ENCODE measurements around the gene SIRPD. TPM values are rescaled to one million over a fixed set of nuclear protein-coding genes. Genes with fewer than 3 reads are reported as not detected.

SIRPD gene
- total RNA-seq, 1 experiment from 2014 or later = 0.18 TPM

DNA sequence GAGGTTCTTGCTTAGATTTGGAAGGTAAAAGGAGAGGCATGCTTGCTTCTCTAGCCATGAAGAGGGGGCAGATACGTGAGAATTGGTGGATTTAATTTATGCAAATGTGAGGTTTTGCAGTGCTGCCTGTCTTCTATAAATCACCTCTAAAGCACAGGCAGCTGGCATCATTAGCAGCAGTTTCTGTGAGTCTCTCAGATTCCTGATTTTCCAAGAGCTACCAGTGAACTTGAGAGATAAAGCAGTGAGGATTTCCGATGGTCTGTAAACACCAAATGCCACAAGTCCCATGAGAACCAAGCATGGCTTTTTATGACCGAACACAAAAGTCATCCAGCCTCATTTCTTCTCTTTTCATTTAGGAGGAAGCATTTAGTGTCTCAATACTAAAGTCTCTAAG is 63.1 kb downstream of the SIRPD start:
- POLR2A ChIA-PET (ENCODE audit: unreplicated experiment) = no interaction called here
- no peak for ATAC-seq
- BruUV-seq (replicated peaks) = no TSS peak
- Histone ChIP-seq H3K27me3 (ENCODE audit: low read length) (no peaks in the 10 kb centered on the region), H3K9ac (ENCODE audit: low read length) (no peak overlapping the region), H3K79me2 (ENCODE audit: low read length) (no peaks in the 10 kb centered on the region), H2AFZ (ENCODE audit: low read length) (no peak overlapping the region), H3K9me2 (replicated peaks; ENCODE audit: low read length) (no peaks in the 10 kb centered on the region), H3K9me3 (ENCODE audit: low read length) (no peaks in the 10 kb centered on the region), H3K4me2 (ENCODE audit: low read length) (no peak overlapping the region), H3K4me1 (ENCODE audit: insufficient read depth, low read length) (peaks cover 26% of the 10 kb centered on the region), H4K20me1 (ENCODE audit: low read length) (no peaks in the 10 kb centered on the region), H3F3A (ENCODE audit: low read length, unreplicated experiment) (no peaks in the 10 kb centered on the region), H3K27ac (ENCODE audit: low read length) (no peak overlapping the region), H3K4me3 (ENCODE audit: low read length) (no peak overlapping the region), H3K36me3 (ENCODE audit: low read depth, low read length) (no peaks in the 10 kb centered on the region)
- DNase-seq = no peak
- intact Hi-C loops (cut with micrococcal nuclease) = no loop called here
- TF ChIP-seq EZH2 (IDR thresholded peaks at IDR 0.05; ENCODE audit: low read length, unreplicated experiment) = no peak
- no peak for TF ChIP-seq EZH2phosphoT487 (IDR thresholded peaks at IDR 0.05; ENCODE audit: borderline replicate concordance, low read length)
- TF ChIP-seq, protein P1, sequence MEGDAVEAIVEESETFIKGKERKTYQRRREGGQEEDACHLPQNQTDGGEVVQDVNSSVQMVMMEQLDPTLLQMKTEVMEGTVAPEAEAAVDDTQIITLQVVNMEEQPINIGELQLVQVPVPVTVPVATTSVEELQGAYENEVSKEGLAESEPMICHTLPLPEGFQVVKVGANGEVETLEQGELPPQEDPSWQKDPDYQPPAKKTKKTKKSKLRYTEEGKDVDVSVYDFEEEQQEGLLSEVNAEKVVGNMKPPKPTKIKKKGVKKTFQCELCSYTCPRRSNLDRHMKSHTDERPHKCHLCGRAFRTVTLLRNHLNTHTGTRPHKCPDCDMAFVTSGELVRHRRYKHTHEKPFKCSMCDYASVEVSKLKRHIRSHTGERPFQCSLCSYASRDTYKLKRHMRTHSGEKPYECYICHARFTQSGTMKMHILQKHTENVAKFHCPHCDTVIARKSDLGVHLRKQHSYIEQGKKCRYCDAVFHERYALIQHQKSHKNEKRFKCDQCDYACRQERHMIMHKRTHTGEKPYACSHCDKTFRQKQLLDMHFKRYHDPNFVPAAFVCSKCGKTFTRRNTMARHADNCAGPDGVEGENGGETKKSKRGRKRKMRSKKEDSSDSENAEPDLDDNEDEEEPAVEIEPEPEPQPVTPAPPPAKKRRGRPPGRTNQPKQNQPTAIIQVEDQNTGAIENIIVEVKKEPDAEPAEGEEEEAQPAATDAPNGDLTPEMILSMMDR (conservative IDR thresholded peaks at IDR 0.05; ENCODE audit: low read depth, low read length) = no peak
- CTCF ChIA-PET = no interaction called here

DNA sequence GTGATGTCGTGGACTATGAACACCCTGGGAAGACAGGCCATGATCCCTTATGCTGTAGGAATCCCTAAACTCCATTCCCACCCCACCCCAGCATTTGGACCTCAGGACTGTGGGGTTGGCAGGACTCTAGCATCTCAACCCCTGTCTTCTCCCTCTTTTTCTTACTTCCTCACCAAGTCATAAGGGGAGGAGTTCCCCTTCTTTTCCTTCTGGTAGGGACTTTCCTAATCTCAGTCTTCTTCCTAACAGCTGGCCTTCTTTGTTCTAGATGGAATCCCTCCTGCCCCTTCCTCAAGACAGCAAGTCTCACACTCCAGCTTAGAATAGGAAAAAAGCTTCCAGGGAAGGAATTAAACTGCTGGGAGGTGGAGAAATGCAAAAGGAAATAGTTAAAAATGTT is 64.0 kb downstream of the SIRPD start:
- no peaks in the 10 kb centered on the region for H4K20me1 ChIP-seq (ENCODE audit: low read length)
- H2AFZ ChIP-seq (ENCODE audit: low read length) = no peak overlapping the region
- BruUV-seq (replicated peaks) = no TSS peak
- H3K27ac ChIP-seq (ENCODE audit: low read length) = no peak overlapping the region
- no peak overlapping the region for H3K4me3 ChIP-seq (ENCODE audit: low read length)
- no peak for ATAC-seq
- intact Hi-C loops (cut with micrococcal nuclease) = no loop called here
- H3K4me1 ChIP-seq (ENCODE audit: insufficient read depth, low read length) = peaks cover 33% of the 10 kb centered on the region
- ChIA-PET POLR2A (ENCODE audit: unreplicated experiment) (no interaction called here), CTCF (interaction anchor here (0.6 kb wide), 1 partner anchor 588 kb away, joined by 4 read pairs; no protein-coding TSS in a partner anchor)
- no peak overlapping the region for H3K4me2 ChIP-seq (ENCODE audit: low read length)
- no peaks in the 10 kb centered on the region for H3K27me3 ChIP-seq (ENCODE audit: low read length)
- H3F3A ChIP-seq (ENCODE audit: low read length, unreplicated experiment) = no peaks in the 10 kb centered on the region
- no peaks in the 10 kb centered on the region for H3K79me2 ChIP-seq (ENCODE audit: low read length)
- no peaks in the 10 kb centered on the region for H3K36me3 ChIP-seq (ENCODE audit: low read depth, low read length)
- no peak for DNase-seq
- TF ChIP-seq, protein P1 (conservative IDR thresholded peaks at IDR 0.05; ENCODE audit: low read depth, low read length) = no peak
- TF ChIP-seq EZH2 (IDR thresholded peaks at IDR 0.05; ENCODE audit: low read length, unreplicated experiment) (no peak), EZH2phosphoT487 (IDR thresholded peaks at IDR 0.05; ENCODE audit: borderline replicate concordance, low read length) (no peak)
- no peaks in the 10 kb centered on the region for H3K9me2 ChIP-seq (replicated peaks; ENCODE audit: low read length)
- H3K9me3 ChIP-seq (ENCODE audit: low read length) = no peaks in the 10 kb centered on the region
- H3K9ac ChIP-seq (ENCODE audit: low read length) = no peak overlapping the region

DNA sequence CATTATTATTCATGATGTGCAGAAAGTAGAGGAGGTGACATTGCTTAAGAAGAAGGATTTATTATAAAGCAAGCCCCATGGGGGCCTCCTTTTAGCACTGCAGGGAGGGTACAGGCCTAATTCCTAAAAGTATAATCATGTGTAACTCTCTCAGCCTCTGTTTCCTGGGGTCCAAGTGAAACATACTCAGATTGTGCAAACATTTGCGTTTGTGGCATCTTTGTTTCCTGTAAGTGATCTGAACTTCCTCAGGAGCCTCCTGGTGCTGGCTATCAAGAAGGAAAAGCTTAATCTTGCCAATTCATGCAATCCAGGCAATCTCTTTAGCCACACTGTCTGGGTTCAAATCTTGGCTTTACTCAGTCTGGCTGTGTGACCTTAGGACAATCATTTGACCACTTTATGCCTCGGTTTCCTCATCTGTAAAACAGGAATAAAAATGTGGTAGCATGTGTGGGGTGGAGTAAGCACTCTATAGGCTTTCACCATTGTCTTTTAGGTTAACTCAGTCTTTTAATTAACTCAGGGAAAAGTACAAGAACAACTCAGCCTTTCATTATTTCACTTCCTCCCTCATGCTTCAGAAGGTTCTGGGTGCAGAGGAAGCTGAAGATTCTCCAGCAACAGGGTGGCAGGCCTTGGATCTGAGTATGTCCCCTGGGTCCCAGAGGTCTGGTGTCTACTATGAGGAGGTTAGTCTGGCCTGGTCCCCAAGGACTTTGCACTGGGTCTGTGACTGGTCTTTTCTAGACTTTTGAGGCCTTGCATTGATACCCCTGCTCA is 65.5 kb downstream of the SIRPD start:
- Histone ChIP-seq H3K4me3 (ENCODE audit: low read length) (no peak overlapping the region), H3K9me3 (ENCODE audit: low read length) (no peaks in the 10 kb centered on the region), H3K4me2 (ENCODE audit: low read length) (no peak overlapping the region), H3F3A (ENCODE audit: low read length, unreplicated experiment) (no peaks in the 10 kb centered on the region), H2AFZ (ENCODE audit: low read length) (0 out of 2 replicates have a peak overlapping the region, but pooled peaks have one; percentile 16), H3K27me3 (ENCODE audit: low read length) (no peaks in the 10 kb centered on the region), H3K9ac (ENCODE audit: low read length) (no peak overlapping the region), H3K4me1 (ENCODE audit: insufficient read depth, low read length) (peaks cover 33% of the 10 kb centered on the region), H4K20me1 (ENCODE audit: low read length) (no peaks in the 10 kb centered on the region), H3K36me3 (ENCODE audit: low read depth, low read length) (no peaks in the 10 kb centered on the region), H3K27ac (ENCODE audit: low read length) (no peak overlapping the region), H3K9me2 (replicated peaks; ENCODE audit: low read length) (no peaks in the 10 kb centered on the region), H3K79me2 (ENCODE audit: low read length) (no peaks in the 10 kb centered on the region)
- no TSS peak for BruUV-seq (replicated peaks)
- ChIA-PET POLR2A (ENCODE audit: unreplicated experiment) (no interaction called here), CTCF (no interaction called here)
- peak; percentile 32 for DNase-seq
- TF ChIP-seq, protein P1 (conservative IDR thresholded peaks at IDR 0.05; ENCODE audit: low read depth, low read length) = no peak
- TF ChIP-seq EZH2phosphoT487 (IDR thresholded peaks at IDR 0.05; ENCODE audit: borderline replicate concordance, low read length) (no peak), EZH2 (IDR thresholded peaks at IDR 0.05; ENCODE audit: low read length, unreplicated experiment) (no peak)
- intact Hi-C loops (cut with micrococcal nuclease) = no loop called here
- peak; percentile 41 for ATAC-seq
